NT2/D1 (cell line): Measurements from ENCODE around the gene INO80C.

Experiments used
- SUZ12 ChIP-seq: IDR thresholded peaks from 2 replicates; pipeline ENCODE4 v1.6.1; 2011; ENCODE audit not compliant: insufficient read length, insufficient read depth; ENCODE audit errors: extremely low read depth
- ZNF274 ChIP-seq: IDR thresholded peaks from 2 replicates; pipeline ENCODE4 v1.6.1; 2011; ENCODE audit warnings: mild to moderate bottlenecking, low read depth, low read length

- no peak for TF ChIP-seq ZNF274
- no peak for TF ChIP-seq SUZ12
Measured at GRCh38 chr18:35463050-35463449, 34.7 kb downstream of the INO80C start.
